Heart right ventricle (tissue), 16 donors: ENCODE results near the gene CAPN5. TPM values are rescaled to one million over a fixed set of nuclear protein-coding genes. Genes with fewer than 3 reads are reported as not detected.

ENCODE experiments used
- ATAC-seq, 8 donors: fragments of 200-7000 bp; cut with Tn5 transposase; one replicate each; pipeline ENCODE4 v1.9.1; 2020; ENCODE audit warnings: mild to moderate bottlenecking in 8 of 8, moderate library complexity in 8 of 8, moderate number of reproducible peaks in 1 of 8
- DNase-seq, 2 donors: peaks; one replicate each; pipeline ENCODE4 v3.0.0-alpha.2; 2020
- H3K27ac ChIP-seq, 10 donors: fragments of 200-600 bp; sonication (generic) in 2 of 10; one replicate each; pipeline versions ENCODE4 v1.5.0 to v1.8.0; 2020 to 2022; ENCODE audit warnings: mild to moderate bottlenecking in 3 of 10
- H3K27me3 ChIP-seq, 7 donors: fragments of 200-600 bp; one replicate each; pipeline ENCODE4 v1.8.0; 2021 to 2022; ENCODE audit warnings: mild to moderate bottlenecking in 2 of 7
- H3K36me3 ChIP-seq, 9 donors: fragments of 200-600 bp; sonication (generic) in 1 of 9; one replicate each; pipeline versions ENCODE4 v1.5.0 to v1.8.0; 2020 to 2022; ENCODE audit warnings: mild to moderate bottlenecking in 2 of 9
- H3K4me1 ChIP-seq, 9 donors: fragments of 200-600 bp; sonication (generic) in 1 of 9; one replicate each; pipeline versions ENCODE4 v1.5.0 to v1.8.0; 2020 to 2022; ENCODE audit warnings: mild to moderate bottlenecking in 4 of 9
- H3K4me3 ChIP-seq, 10 donors: fragments of 200-600 bp; sonication (generic) in 2 of 10; one replicate each; pipeline versions ENCODE4 v1.5.0 to v1.8.0; 2020 to 2022; ENCODE audit warnings: mild to moderate bottlenecking in 7 of 10, moderate library complexity in 2 of 10
- H3K9me3 ChIP-seq, 11 donors: fragments of 200-600 bp in 10 of 11; sonication (generic) in 2 of 11; one replicate each; pipeline versions ENCODE4 v1.5.0 to v1.8.0; 2013 to 2022; ENCODE audit warnings: mild to moderate bottlenecking in 2 of 11, control low read depth in 1 of 11, moderate library complexity in 1 of 11
- CTCF ChIP-seq, 9 donors: fragments of 200-600 bp; sonication (generic) in 2 of 9; IDR thresholded peaks; one replicate each; pipeline versions ENCODE4 v1.5.0 to v1.8.0; 2021 to 2022; ENCODE audit warnings: antibody characterized with exemption in 9 of 9, mild to moderate bottlenecking in 5 of 9, moderate library complexity in 1 of 9
- WGBS, 2 donors: extraction: QIAGEN DNeasy Blood & Tissue Kit; methylation state at CpG; one replicate each; pipeline ENCODE4 v1.1.7; 2013; ENCODE audit warnings: inconsistent platforms in 1 of 2; 5-methylcytosine and 5-hydroxymethylcytosine counted together
- intact Hi-C, 10 donors: fragments of 100-400 bp; cut with DNase I; formaldehyde crosslinking; loops; one replicate each; pipeline versions ENCODE4 v1.11.1 to v1.14.2; 2022
- polyA plus RNA-seq, 2 donors: library from polyadenylated mRNA; stranded (reverse); fragments of 200-250 nt; gene quantifications; one replicate each; pipeline ENCODE4 v1.2.3, GENCODE V29; 2013
- total RNA-seq, 10 donors: library from RNA; stranded (reverse); fragmentation: NEBNext Ultra II Directional in 3 of 10; extraction: Animal tissue kit (Norgen Biotek cat#: 25700) in 3 of 10; gene quantifications; one replicate each; pipeline versions ENCODE4 v1.2.1 to v1.2.4, GENCODE V29; 2021 to 2023
- donor health status: Arrhythmogenic right ventricular cardiomyopathy.
- donor health status: ischemic (EF 13 %, LVEDD 7.1; RV severe dilation, severe dysfunction).
- donor health status: healthy with polysubstance abuse.
- donor health status: DM: no; HTN: yes; CAD: no.
- donor health status: DM: no; HTN: no; CAD: no.
- donor health status: ischemic (EF 25% LVEDD 6.9; RV normal size, moderate dysfunction).
- donor health status: ischemic (EF 25% LVEDD 5.7; RV mildly dilated, moderate dysfunction).
- donor health status: healthy.
- donor health status: DM: yes; HTN: yes; CAD: no.
- donor health status: Ischemic cardiomyopathy.
- donor health status: ischemic (EF 35%, LVEDD 5.7; RV mildly dilated, moderate dysfunction).
- donor health status: nonischemic (EF 11% LVEDD 7.7; RV severe dilation, severe dysfunction).
- donor health status: DM: yes; HTN: yes; CAD: no.
- donor health status: PGD.
- donor health status: ischemic (EF 29% LVEDD 5.4; RV normal size, mild dysfunction).
- donor health status: nonischemic (EF 23%, LVEDD 6.1; RV moderate dilation, normal function).

CAPN5 gene
- total and polyA plus RNA-seq, 12 donors = 1.8 to 3.6 (median 2.6) TPM

GRCh38 chr11:77163271-77163670 is 96.5 kb downstream of the CAPN5 start:
- ATAC-seq (no peak), DNase-seq (no peak)
- no peaks in the 10 kb centered on the region for H3K9me3 ChIP-seq
- no peak overlapping the region for H3K27ac ChIP-seq
- intact Hi-C loops = no loop called here
- TF ChIP-seq CTCF (IDR thresholded peaks at IDR 0.05) = no peak
- no peak overlapping the region for H3K4me3 ChIP-seq
- no peaks in the 10 kb centered on the region for H3K27me3 ChIP-seq
- WGBS, 2 donors = 78 to 84% methylated on average over 6 of the region's 6 CpGs
- H3K36me3 ChIP-seq = no peaks in the 10 kb centered on the region
- H3K4me1 ChIP-seq = no peaks in the 10 kb centered on the region

GRCh38 chr11:77165066-77165465 is 98.3 kb downstream of the CAPN5 start:
- WGBS, 2 donors = 75 to 88% methylated on average over 5 of the region's 5 CpGs
- intact Hi-C loops = no loop called here
- DNase-seq = no peak
- Histone ChIP-seq H3K27ac (no peak overlapping the region), H3K4me3 (no peak overlapping the region), H3K9me3 (no peaks in the 10 kb centered on the region), H3K4me1 (no peaks in the 10 kb centered on the region), H3K36me3 (no peaks in the 10 kb centered on the region), H3K27me3 (no peaks in the 10 kb centered on the region)
- TF ChIP-seq CTCF (IDR thresholded peaks at IDR 0.05) = no peak
- ATAC-seq = no peak

GRCh38 chr11:77166021-77166420 is 99.2 kb downstream of the CAPN5 start:
- DNase-seq (no peak), ATAC-seq (no peak)
- Histone ChIP-seq H3K36me3 (no peaks in the 10 kb centered on the region), H3K27ac (no peak overlapping the region), H3K9me3 (no peaks in the 10 kb centered on the region), H3K4me1 (no peaks in the 10 kb centered on the region), H3K27me3 (no peaks in the 10 kb centered on the region), H3K4me3 (no peak overlapping the region)
- TF ChIP-seq CTCF (IDR thresholded peaks at IDR 0.05) = no peak
- intact Hi-C loops = no loop called here
- 94 to 96% methylated on average over 8 of the region's 8 CpGs for WGBS, 2 donors

GRCh38 chr11:77167111-77167626 is 100.4 kb downstream of the CAPN5 start:
- 93 to 97% methylated on average over 9 of the region's 9 CpGs for WGBS, 2 donors
- Histone ChIP-seq H3K27me3 (no peaks in the 10 kb centered on the region), H3K4me1 (no peaks in the 10 kb centered on the region), H3K9me3 (no peaks in the 10 kb centered on the region), H3K36me3 (no peaks in the 10 kb centered on the region), H3K4me3 (no peak overlapping the region), H3K27ac (no peak overlapping the region)
- DNase-seq (no peak), ATAC-seq (no peak)
- no peak for TF ChIP-seq CTCF (IDR thresholded peaks at IDR 0.05)
- intact Hi-C loops = no loop called here
